CMK (cell line): ENCODE measurements around the gene ALAS2.
A peak's percentile ranks its signal among the peaks of the same experiment; 100 is the strongest.
"Not testable (repeated sequence)": the region's sequence is repeated elsewhere in the genome, so short reads cannot be mapped to it uniquely, and the experiment has no call there.

Experiments used
- DNase-seq: peaks from one replicate; pipeline ENCODE4 v3.0.0-alpha.2; 2010; ENCODE audit warnings: low read depth

ALAS2 gene

GRCh38 chrX:55005256-55005655, 25.5 kb downstream of the ALAS2 start:
- DNase-seq: no peak

- DNase-seq: no peak
These were observed 26.5 kb downstream of the ALAS2 start for GRCh38 chrX:55004231-55004630.

- peak; percentile 86 for DNase-seq
These were observed 30.8 kb downstream of the ALAS2 start, which contains the start of gene APEX2 for GRCh38 chrX:54999717-55000598. Gene APEX2, plus strand, starts transcription at chrX:55000363. Its CDS starts 60 bp downstream, at chrX:55000423.

- no peak for DNase-seq
These were observed 35.2 kb downstream of the ALAS2 start for GRCh38 chrX:54995621-54996020.

- DNase-seq: no peak
These were observed 36.0 kb downstream of the ALAS2 start for GRCh38 chrX:54994668-54995351.

GRCh38 chrX:54994099-54994498, 36.7 kb downstream of the ALAS2 start, which contains the start of gene PFKFB1:
Gene PFKFB1, minus strand, starts transcription at chrX:54994188. Its CDS starts 181 bp downstream, at chrX:54994007.
- no peak for DNase-seq

GRCh38 chrX:54992911-54993622, 37.7 kb downstream of the ALAS2 start:
- peak; percentile 47 for DNase-seq

- no peak for DNase-seq
These were observed 39.1 kb downstream of the ALAS2 start for GRCh38 chrX:54991706-54992105.

- DNase-seq: not testable (repeated sequence)
These were observed 47.5 kb downstream of the ALAS2 start for GRCh38 chrX:54983306-54983705.

- DNase-seq: no peak
These were observed 50.4 kb downstream of the ALAS2 start for GRCh38 chrX:54980334-54980733.

- DNase-seq: no peak
These were observed 51.3 kb downstream of the ALAS2 start for GRCh38 chrX:54979432-54979831.

GRCh38 chrX:54978448-54978847, 52.3 kb downstream of the ALAS2 start:
- DNase-seq: no peak

GRCh38 chrX:54977387-54977786, 53.4 kb downstream of the ALAS2 start:
- DNase-seq: no peak

GRCh38 chrX:54964766-54965497, 65.8 kb downstream of the ALAS2 start:
- DNase-seq: no peak

GRCh38 chrX:54961750-54962149, 69.0 kb downstream of the ALAS2 start:
- DNase-seq: no peak
